ENCODE data around the gene MAEL. TPM values are rescaled to one million over a fixed set of nuclear protein-coding genes. Genes with fewer than 3 reads are reported as not detected.
"Not testable (repeated sequence)": the region's sequence is repeated elsewhere in the genome, so short reads cannot be mapped to it uniquely, and the experiment has no call there.

Gene MAEL
- total RNA-seq, 1 experiment from 2014 or later: 0.11 TPM

GRCh38 chr1:166977951-166978350, 11.1 kb upstream of the MAEL start:
- DNase-seq (ENCODE audit: low read depth): no peak

GRCh38 chr1:166978821-166979220, 10.3 kb upstream of the MAEL start:
- DNase-seq (ENCODE audit: low read depth): no peak

- DNase-seq (ENCODE audit: low read depth): no peak
Observed at GRCh38 chr1:166980383-166980782, 8.7 kb upstream of the MAEL start.

DNA sequence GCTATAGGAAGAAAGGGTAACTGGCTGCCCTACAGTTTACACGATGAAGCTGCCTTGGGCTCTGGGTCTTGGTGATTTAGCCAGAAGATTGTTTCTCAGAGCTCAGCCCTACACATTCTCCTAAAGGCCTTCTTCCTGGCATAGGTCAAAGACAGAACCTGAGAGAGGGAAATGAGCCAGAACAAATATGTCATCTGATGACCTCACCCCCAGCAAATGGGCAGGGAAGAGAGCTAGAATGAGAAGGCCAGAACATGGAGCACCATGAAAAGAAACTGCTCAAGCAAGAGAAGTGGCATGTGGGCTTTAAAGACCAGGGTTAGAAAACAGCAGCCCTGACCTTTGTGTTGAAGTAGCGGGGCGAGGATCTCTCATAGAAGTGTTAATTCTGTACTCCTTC, 8.3 kb upstream of the MAEL start:
- peak; percentile 56 for DNase-seq (ENCODE audit: low read depth)

DNA sequence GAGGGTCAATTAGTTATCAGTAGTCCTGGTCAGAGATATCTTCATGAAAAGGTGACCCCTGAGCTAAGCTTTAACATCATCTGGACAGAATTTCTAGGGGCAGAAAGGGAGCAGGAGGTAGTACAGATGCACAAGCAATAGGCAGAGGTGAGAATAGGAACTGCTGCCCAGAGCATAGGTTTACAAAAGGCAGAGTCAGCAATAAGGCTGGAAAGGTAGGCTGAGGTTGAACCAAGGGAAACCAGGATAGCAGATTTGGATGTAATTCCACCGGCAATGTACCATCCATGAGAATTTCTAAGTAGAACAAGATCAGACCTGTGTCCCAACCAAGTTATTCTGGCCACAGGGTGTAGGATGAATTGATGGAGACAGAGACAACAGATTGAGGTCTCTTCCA, 7.5 kb upstream of the MAEL start:
- DNase-seq (ENCODE audit: low read depth): no peak

DNA sequence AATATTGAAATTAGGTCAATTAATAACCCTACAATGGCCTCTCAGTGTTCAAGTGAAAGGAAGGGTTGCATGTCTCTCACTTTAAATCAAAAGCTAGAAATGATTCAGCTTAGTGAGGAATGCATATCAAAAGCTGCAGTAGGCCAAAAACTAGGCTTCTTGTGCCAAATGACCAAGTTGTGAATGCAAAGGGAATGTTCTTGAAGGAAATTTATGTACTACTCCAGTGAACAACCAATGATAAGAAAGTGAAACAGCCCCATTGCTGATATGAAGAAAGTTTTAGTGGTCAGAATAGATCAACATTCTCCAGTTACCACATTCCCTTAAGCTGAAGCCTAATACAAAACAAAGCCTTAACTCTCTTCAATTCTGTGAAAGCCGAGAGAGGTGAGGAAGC, 10.0 kb downstream of the MAEL start:
- peak; percentile 6 for DNase-seq (ENCODE audit: low read depth)

GRCh38 chr1:166999500-167000055, 10.5 kb downstream of the MAEL start:
- DNase-seq (ENCODE audit: low read depth): no peak

DNA sequence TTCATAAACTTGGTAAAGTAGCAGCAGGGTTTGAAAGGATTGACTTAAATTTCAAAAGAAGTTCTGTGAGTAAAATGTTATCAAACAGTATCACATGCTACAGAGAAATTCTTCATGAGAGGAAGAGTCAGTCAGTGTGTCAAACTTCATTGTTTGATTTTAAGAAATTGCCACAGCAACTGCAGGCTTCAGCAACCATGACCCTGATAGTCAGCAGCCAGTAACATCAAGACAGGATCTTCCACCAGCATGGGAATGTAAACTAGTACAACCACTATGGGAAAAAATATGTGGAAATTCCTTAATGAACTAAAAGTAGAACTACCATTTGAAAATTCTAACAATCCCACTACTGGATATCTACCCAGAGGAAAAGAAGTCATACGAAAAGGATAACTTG, 11.5 kb downstream of the MAEL start:
- DNase-seq (ENCODE audit: low read depth): no peak

DNA sequence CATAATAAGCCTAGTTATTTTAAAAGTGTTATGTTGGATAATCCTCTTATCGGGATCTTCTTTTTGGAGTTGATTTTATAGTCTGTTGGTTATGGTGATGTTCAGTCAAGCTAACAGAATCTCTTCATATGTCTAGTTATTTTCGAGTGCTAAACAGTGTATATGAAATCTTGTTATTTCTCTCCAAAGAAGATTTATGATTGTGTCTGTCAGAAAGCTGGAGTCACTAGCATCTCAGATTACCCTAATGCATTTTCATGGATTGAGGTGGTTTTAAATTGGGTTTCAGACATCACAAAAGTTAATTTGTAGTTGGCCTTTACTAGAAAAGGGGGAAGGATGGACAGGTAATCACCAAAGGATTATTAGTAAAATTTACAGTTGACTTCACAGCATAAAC, 13.3 kb downstream of the MAEL start:
- no peak for DNase-seq (ENCODE audit: low read depth)

DNA sequence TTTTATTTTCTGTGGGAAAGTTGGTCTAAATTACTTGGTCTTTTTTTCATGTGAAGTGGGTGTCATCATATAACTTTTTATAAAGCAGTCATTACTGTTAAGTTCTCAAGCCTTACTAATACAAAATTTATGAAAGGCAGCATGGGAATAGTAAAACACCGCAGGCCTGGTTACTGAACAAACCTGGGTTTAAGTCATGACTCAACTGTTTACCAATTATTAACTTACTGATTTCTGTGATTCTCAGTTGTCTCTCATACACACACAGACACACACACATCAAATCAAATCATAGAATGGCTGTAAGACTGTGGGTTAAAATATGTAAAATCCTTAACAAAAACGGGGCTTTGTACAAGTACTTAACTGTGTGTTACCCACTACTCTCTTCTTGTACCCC, 14.6 kb downstream of the MAEL start:
- no peak for DNase-seq (ENCODE audit: low read depth)

GRCh38 chr1:167011560-167012191, 22.6 kb downstream of the MAEL start:
- DNase-seq (ENCODE audit: low read depth): no peak

DNA sequence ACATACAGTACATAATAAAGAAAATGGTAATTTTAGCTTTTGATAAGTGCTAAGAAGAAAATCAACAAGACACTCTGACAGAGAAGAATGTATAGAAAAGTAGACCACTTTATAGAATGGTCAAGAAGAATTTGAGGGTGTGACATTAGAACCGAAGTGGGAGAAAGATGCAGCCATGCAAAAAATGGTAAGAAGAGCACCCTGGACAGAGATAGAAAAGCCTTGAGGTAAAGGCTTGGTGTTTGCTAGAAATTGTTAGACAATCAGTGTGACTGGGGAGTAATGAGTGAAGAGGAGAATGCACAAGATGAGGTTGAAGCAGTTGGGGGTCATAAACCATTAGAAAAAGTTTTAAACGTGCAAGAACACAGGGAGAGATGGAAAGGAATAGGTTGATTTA, 23.5 kb downstream of the MAEL start:
- DNase-seq (ENCODE audit: low read depth): no peak

GRCh38 chr1:167013108-167013929, 24.2 kb downstream of the MAEL start:
- DNase-seq (ENCODE audit: low read depth): no peak

DNA sequence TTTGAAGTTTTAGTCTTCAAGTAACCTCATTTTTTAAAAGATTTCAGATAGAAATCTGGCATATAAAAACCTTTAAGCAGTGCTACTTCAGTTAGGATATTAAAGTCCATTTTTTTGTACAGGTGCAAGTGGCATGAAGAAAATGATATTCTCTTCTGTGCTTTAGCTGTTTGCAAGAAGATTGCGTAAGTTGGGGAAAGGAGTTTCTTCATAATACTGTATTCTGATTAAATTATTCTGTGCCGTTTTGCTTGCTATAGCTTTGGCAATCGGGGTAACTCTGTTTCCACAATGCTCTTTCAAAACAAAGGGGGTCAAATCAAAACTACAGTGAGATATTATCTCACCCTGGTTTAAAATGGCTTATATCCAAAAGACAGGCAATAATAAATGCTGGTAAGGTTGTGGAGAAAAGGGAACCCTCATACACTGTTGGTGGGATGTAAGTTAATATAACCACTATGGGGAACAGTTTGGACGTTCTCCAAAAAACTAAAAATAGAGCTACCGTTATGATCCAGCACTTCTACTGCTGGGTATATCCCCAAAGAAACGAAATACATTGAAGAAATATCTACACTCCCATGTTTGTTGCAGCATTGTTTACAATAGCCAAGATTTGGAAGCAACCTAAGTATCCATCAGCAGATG, 27.1 kb downstream of the MAEL start:
- DNase-seq (ENCODE audit: low read depth): no peak

- DNase-seq (ENCODE audit: low read depth): no peak
Observed at GRCh38 chr1:167022384-167022783, 33.3 kb downstream of the MAEL start.

GRCh38 chr1:167029553-167029952, 40.5 kb downstream of the MAEL start:
- not testable (repeated sequence) for DNase-seq (ENCODE audit: low read depth)

GRCh38 chr1:167033646-167034045, 44.6 kb downstream of the MAEL start:
- DNase-seq (ENCODE audit: low read depth): no peak

GRCh38 chr1:167043752-167044488, 54.8 kb downstream of the MAEL start:
- peak; percentile 90 for DNase-seq (ENCODE audit: low read depth)

- no peak for DNase-seq (ENCODE audit: low read depth)
Observed at GRCh38 chr1:167051907-167052306, 62.8 kb downstream of the MAEL start.

DNA sequence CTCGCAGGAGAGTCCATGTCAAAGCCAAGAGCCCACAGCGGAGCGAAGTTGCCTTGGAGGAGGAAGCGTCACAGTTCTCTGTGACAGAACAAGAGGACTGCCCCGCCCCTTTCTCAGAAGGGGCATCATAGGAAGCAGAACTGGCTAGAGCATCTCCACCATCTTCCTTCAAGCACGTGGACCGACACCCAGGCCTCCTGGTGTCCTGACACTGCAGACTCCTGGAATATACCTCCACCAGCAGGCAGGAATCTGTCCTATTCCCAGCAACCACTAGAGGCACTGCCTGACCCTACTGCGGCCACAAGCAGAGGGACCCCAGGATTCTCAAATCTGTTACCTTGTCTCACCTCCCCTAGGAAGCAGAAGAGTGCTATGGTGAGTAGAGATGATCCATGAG, 63.3 kb downstream of the MAEL start:
- peak; percentile 36 for DNase-seq (ENCODE audit: low read depth)

GRCh38 chr1:167054531-167054930, 65.5 kb downstream of the MAEL start:
- peak; percentile 28 for DNase-seq (ENCODE audit: low read depth)
